GM21381 (cell line): Measurements from ENCODE around the gene NAT8L.
"Not testable (repeated sequence)": the region's sequence is repeated elsewhere in the genome, so short reads cannot be mapped to it uniquely, and the experiment has no call there.

Experiments
- ATAC-seq: cut with Tn5 transposase; IDR thresholded peaks from one replicate; pipeline ENCODE4 v1.9.1; 2021; ENCODE audit warnings: mild to moderate bottlenecking, moderate library complexity; ENCODE audit not compliant: unreplicated experiment

NAT8L gene

DNA sequence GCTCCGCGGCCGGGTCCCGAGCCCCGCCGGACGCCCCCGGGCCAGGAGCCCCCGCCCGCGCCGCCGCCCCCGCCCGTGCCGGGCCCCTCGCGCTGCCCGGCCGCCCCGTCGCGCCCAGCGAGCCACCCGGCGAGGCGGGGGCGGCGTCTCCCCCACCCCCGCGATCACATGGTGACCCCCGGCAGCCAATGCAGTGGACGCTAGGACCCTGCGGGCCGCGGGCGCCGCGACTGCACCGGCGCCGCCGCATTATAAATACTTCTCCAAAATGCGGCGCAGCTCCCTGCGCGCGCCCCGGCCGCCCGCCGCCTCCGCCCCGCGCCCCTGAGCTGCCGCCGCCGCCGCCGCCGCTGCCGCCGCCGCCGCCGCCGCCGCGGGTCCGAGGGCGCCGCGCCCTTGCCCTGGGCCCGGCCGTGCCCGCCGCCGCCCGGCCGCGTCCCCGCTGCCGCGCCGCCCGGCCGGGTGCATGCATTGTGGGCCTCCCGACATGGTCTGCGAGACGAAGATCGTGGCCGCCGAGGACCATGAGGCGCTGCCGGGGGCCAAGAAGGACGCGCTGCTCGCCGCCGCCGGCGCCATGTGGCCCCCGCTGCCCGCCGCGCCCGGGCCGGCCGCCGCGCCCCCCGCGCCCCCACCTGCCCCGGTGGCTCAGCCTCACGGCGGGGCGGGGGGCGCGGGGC is at the start of gene NAT8L:
NAT8L (plus strand) TSS at position 282 of the 680 bp plus-strand sequence; CDS start at position 467, 185 bp downstream.
- no peak for ATAC-seq

DNA sequence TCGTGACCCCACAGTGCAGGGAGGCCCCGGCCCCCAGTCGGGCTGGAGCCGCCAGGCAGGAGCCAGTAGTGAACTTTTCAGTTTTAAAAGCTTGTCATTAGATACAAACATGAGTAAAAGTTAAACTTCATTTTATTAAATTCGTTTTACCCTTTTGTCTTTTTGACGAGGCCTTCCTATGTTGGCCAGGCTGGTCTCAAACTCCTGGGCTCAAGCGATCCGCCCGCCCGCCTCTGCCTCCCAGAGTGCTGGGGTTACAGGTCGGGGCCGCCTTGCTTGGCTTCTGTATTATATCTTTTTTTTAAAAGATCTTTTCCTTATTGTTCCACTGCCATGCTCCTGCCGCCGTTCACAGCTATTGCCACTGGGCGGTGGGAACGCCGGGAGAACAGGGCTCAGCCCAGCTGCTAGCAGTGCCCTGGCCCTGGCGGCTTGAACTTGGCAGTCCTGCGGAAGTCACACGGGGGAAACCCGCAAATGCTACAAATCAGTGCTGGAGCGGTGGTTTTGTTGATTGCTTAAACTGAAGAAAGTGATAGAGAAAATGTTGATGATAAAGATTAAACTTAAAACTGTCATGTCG is 49.4 kb upstream of the NAT8L start:
- ATAC-seq, result no peak

GRCh38 chr4:2011583-2011982 is 47.5 kb upstream of the NAT8L start:
- no peak for ATAC-seq

DNA sequence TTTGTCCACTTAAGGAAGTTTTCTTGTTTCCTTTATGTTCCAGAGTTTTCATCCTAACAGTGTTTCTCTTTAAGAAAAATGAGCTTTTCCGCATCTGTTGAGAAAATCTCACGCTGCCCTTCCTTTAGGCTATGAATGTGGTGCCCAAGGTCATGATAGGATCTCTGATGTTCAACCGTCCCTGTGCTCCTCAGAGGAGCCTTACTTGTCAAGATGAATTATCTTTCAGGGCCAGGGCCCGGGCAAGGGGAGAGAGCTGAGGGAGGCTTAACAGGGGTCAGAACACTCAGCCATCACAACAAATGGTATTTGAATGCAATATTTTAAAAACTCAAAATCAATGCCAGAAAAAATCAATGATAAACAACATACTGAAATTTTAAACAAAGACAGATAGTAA is 44.1 kb upstream of the NAT8L start:
- no peak for ATAC-seq

- not testable (repeated sequence) for ATAC-seq
Measured at GRCh38 chr4:2021358-2022018, 37.6 kb upstream of the NAT8L start.

GRCh38 chr4:2024683-2025082 is 34.4 kb upstream of the NAT8L start:
- ATAC-seq, result no peak

DNA sequence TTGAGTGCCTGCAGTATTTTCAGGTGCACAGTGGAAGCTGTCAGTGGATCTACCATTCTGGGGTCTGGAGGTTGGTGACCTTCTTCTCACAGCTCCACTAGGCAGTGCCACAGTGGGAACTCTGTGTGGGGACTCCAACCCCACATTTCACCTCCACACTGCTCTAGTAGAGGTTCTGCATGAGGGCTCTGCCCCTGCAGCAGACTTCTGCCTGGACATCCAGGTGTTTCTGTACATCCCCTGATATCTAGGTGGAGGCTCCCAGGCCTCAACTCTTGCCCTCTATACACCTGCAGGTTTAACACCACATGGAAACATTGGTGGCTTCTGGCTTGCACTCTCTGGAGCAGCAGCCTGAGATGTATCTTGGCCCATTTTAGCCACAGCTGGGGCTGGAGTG is 33.3 kb upstream of the NAT8L start:
- ATAC-seq, result no peak

- ATAC-seq, result not testable (repeated sequence)
Measured at GRCh38 chr4:2027120-2027519, 32.0 kb upstream of the NAT8L start.

DNA sequence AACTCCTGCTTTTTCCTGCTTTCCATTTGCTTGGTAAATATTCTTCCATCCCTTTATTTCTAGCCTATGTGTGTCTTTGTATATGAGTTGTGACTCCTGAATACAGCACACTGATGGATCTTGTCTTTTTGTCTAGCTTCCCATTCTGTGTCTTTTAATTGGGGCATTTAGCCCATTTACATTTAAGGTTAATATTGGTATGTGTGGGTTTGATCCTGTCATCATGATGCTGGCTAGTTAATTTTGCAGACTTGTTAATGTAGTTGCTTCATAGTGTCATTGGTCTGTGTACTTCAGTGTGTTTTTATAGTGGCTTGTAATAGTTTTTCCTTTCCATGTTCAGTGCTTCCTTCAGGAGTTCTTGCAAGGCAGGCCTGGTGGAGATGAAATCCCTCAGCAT is 28.0 kb upstream of the NAT8L start:
- not testable (repeated sequence) for ATAC-seq

GRCh38 chr4:2036327-2036726 is 22.8 kb upstream of the NAT8L start:
- no peak for ATAC-seq

DNA sequence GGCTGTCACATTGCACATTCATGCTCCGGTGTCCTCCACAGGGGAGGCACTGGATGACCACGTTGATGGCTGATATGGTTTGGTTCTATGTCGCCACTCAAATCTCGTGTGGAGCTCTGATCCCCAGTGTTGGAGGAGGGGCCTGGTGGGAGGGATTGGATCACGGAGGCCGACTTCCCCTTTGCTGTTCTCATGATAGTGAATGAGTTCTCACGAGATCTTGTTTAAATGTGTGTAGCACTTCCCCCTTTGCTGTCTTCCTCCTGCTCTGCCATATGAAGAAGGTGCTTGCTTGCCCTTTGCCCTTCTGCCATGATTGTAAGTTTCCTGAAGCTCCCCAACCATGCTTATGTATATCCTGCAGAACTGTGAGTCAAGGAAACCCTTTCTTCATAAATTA is 22.3 kb upstream of the NAT8L start:
- no peak for ATAC-seq

- ATAC-seq, result no peak
Measured at GRCh38 chr4:2040391-2041238, 18.5 kb upstream of the NAT8L start.

DNA sequence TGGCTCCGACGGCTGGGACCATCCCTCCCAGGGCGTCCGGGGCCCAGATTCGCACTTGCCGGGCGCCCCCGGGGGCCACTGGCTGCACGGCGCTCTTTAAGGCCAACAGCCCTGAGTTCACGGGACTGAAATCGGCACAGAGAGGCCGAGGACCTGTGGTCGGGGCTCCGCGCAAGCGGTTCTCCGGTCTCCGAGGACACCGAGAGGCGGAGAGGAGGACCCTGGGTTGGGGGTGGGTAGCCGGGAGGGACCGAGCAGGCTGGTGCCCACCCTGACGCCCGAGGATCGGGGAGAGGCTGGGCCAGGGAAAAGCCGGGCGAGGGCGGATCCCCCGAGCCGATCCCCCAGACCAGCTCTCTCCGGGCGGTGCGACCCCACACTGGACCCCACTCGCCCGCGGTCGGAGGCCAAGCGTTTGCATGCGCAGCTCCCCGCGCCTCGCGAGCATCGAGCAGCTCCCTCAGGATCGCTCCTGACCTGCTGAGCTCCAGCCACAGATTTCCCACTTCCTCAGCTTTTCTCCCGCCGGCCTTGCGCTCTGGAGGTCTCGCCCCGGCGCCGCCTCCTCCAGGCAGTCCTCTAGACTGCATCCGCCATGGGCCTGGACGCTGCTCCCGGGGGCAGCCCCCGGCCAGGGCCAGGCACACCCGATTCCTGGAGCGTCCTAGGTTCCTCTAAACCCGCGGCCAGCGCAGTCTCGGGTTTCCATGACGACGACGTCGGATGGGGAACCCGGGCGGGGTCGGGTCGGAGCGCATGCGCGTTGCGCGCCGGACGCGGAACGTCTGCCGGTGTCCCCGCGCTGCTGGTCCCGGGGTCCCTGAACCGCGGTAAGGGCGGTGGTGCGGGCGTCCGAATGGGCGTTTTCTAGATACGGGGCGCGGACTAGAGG is 17.6 kb upstream of the NAT8L start:
- peak; percentile 72 for ATAC-seq

DNA sequence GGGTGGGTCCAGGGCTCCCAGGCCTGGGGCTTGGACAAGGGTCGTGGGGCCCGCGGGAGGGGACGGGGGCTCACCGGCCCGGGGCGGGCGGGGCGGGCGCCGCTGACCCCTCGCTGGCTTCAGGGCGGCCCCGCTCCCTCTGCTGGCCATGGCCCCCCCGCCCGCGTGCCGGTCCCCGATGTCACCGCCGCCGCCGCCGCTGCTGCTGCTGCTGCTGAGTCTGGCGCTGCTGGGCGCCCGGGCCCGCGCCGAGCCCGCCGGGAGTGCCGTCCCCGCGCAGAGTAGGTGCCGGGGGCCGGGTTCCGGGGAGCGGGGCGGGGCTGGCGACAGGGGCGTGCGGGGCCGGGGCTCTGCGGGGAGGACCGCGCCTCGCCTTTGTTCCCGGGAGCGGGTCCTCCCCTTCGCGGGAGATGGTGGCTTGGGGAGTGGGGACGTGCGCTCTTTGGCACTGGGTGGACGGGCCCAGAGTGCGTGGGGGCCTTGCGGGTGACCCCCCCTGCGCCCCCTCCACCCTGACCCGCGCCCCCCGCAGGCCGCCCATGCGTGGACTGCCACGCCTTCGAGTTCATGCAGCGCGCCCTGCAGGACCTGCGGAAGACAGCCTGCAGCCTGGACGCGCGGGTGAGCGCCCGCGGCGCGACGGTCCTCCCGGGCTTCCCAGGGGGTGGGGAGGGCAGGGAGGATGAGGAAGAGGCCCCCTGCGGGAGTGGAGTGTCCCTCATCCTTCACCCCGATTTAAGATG is 16.8 kb upstream of the NAT8L start:
- ATAC-seq, result peak; percentile 24

DNA sequence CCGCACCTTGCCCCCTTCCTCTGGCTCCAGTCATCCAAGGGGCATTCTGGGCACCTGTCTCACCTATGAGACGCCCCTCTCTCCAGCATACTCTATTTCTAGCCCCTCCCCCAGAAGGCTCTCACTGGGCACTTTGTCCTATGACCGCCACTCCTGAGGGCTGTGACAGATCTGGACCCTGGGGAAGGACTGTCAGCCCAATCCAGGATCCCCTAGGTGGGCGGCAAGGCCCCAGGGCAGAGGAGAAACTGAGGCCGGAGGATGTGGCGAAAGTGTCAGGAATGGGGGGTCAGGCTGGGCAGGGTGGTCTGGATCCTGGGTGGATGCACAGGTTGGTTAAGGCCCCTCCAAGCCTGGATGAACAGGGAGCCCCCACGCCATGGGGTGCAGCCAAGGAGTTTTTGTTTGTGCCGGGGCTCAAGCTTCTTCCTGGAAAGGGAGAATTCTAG is 16.2 kb upstream of the NAT8L start:
- no peak for ATAC-seq

DNA sequence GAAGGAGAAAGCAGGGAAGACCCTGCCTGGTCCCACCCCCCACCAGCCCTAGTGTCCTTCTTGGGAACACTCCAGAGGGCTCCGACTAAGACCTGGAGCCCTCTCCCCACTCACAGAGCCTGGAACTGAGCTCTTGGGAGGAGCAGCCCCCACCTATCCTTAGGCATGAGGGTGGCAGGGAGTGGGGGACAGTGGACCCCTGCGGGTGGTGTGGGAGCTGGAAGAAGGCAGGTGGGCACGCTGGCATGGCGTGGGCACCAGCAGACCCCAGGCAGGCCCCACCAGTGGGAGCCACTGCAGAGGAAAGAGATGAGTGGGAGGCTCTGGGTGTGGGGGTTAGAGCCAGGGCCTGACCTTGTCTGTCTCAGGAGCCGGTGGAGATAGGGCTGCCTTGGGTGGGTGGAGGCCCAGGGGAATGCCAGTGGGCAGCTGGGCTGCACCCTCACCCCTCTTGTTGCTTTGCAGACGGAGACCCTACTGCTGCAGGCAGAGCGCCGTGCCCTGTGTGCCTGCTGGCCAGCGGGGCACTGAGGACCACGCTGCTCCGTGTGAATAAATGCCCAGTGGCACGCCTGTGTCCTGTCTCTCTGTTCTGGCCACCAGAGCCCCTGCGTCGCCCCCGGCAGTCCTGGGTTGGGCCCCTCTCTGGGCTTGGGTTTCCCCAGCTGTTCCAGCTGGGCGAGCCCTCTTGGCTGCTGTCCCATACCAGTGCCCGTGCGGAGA is 15.6 kb upstream of the NAT8L start:
- ATAC-seq, result no peak

GRCh38 chr4:2044119-2044485 is 15.0 kb upstream of the NAT8L start:
- no peak for ATAC-seq

GRCh38 chr4:2044542-2045517 is 14.3 kb upstream of the NAT8L start:
- ATAC-seq, result no peak
